HG03521 (cell line): Measurements from ENCODE around the gene D2HGDH.
"Not testable (repeated sequence)": the region's sequence is repeated elsewhere in the genome, so short reads cannot be mapped to it uniquely, and the experiment has no call there.

Source experiments
- ATAC-seq: cut with Tn5 transposase; IDR thresholded peaks from one replicate; pipeline ENCODE4 v1.9.1; 2021; ENCODE audit warnings: mild to moderate bottlenecking, moderate library complexity; ENCODE audit not compliant: unreplicated experiment

D2HGDH gene

GRCh38 chr2:241817126-241817820 is 82.8 kb downstream of the D2HGDH start:
- ATAC-seq = no peak

GRCh38 chr2:241817821-241818215 is 83.4 kb downstream of the D2HGDH start:
- not testable (repeated sequence) for ATAC-seq
